PC-3 (cell line): ENCODE results near the gene CDK14. TPM values are rescaled to one million over a fixed set of nuclear protein-coding genes. Genes with fewer than 3 reads are reported as not detected.

Experiments used
- ATAC-seq: fragments of 200-7000 bp; cut with Tn5 transposase; 2 replicates; pipeline ENCODE4 v1.9.1; 2020; ENCODE audit warnings: mild to moderate bottlenecking, moderate library complexity
- BruUV-seq: library from RNA; stranded (reverse); fragments of 400-500 nt; replicated peaks from 2 replicates; lab custom pipeline; 2021; lab: Mats Ljungman, UMichigan
- CTCF ChIA-PET: fragments of 300-600 bp; sonication (Branson Sonifier 250); formaldehyde crosslinking; loops from one replicate; lab custom pipeline; 2022; ENCODE audit warnings: antibody characterized with exemption; lab: Charles Lee
- POLR2A ChIA-PET: fragments of 300-600 bp; sonication (Branson Sonifier 250); formaldehyde crosslinking; loops from one replicate; lab custom pipeline; 2022; ENCODE audit warnings: antibody characterized with exemption; ENCODE audit not compliant: unreplicated experiment; lab: Charles Lee
- DNase-seq: peaks from one replicate; pipeline ENCODE4 v3.0.0-alpha.2; 2015
- H2AFZ ChIP-seq: fragments of 300-600 bp; sonication (generic); 2 replicates; pipeline ENCODE4 v1.6.0; 2016; ENCODE audit warnings: antibody characterized with exemption, low read length
- H3F3A ChIP-seq: fragments of 300-600 bp; sonication (generic); one replicate; pipeline ENCODE4 v1.6.0; 2017; ENCODE audit warnings: antibody characterized with exemption, low read length, control low read depth, mild to moderate bottlenecking; ENCODE audit not compliant: unreplicated experiment
- H3K27ac ChIP-seq: fragments of 300-600 bp; sonication (generic); 2 replicates; pipeline ENCODE4 v1.5.1; 2016; ENCODE audit warnings: mild to moderate bottlenecking, low read length
- H3K27me3 ChIP-seq: fragments of 300-600 bp; sonication (generic); 2 replicates; pipeline ENCODE4 v1.6.1; 2016; ENCODE audit warnings: low read length, mixed read lengths
- H3K36me3 ChIP-seq: fragments of 300-600 bp; sonication (generic); 2 replicates; pipeline ENCODE4 v1.6.1; 2016; ENCODE audit warnings: low read depth, mixed run types, low read length, mixed read lengths
- H3K4me1 ChIP-seq: fragments of 300-600 bp; sonication (generic); 2 replicates; pipeline ENCODE4 v1.5.1; 2016; ENCODE audit warnings: low read length; ENCODE audit not compliant: insufficient read depth
- H3K4me2 ChIP-seq: fragments of 300-600 bp; sonication (generic); 2 replicates; pipeline ENCODE4 v1.6.0; 2016; ENCODE audit warnings: low read length
- H3K4me3 ChIP-seq: fragments of 300-600 bp; sonication (generic); 2 replicates; pipeline ENCODE4 v1.5.1; 2016; ENCODE audit warnings: mild to moderate bottlenecking, low read length, mixed read lengths
- H3K79me2 ChIP-seq: fragments of 300-600 bp; sonication (generic); 2 replicates; pipeline ENCODE4 v1.6.1; 2017; ENCODE audit warnings: low read length, mixed read lengths
- H3K9ac ChIP-seq: fragments of 300-600 bp; sonication (generic); 2 replicates; pipeline ENCODE4 v1.6.0; 2016; ENCODE audit warnings: mild to moderate bottlenecking, low read length
- H3K9me2 ChIP-seq: fragments of 300-600 bp; sonication (generic); replicated peaks from 2 replicates; pipeline ENCODE4 v1.6.1; 2016; ENCODE audit warnings: mixed run types, low read length, mixed read lengths
- H3K9me3 ChIP-seq: fragments of 300-600 bp; sonication (generic); 2 replicates; pipeline ENCODE4 v1.6.1; 2016; ENCODE audit warnings: low read length, mixed read lengths
- H4K20me1 ChIP-seq: fragments of 300-600 bp; sonication (generic); 2 replicates; pipeline ENCODE4 v1.6.1; 2016; ENCODE audit warnings: low read length, mixed read lengths
- EZH2 ChIP-seq: fragments of 300-600 bp; sonication (generic); IDR thresholded peaks from one replicate; pipeline ENCODE4 v1.6.1; 2017; ENCODE audit warnings: antibody characterized with exemption, mild to moderate bottlenecking, low read length; ENCODE audit not compliant: unreplicated experiment
- EZH2phosphoT487 ChIP-seq: fragments of 300-600 bp; sonication (generic); IDR thresholded peaks from 2 replicates; pipeline ENCODE4 v1.6.1; 2018; ENCODE audit warnings: mild to moderate bottlenecking, antibody characterized with exemption, low read length, borderline replicate concordance
- intact Hi-C: fragments of 100-400 bp; cut with micrococcal nuclease; formaldehyde crosslinking; loops from 2 replicates; pipeline ENCODE4 v1.9.0; 2023
- total RNA-seq: library from RNA; depleted of rRNA; stranded (reverse); fragments of >200 nt; gene quantifications from 2 replicates; pipeline ENCODE4 v1.2.3, GENCODE V29; 2014
- TF ChIP-seq, protein P1 (sequence below): fragments of 300-600 bp; sonication (generic); conservative IDR thresholded peaks from 2 replicates; pipeline ENCODE4 v1.5.1; 2017; ENCODE audit warnings: antibody characterized with exemption, low read depth, mild to moderate bottlenecking, low read length

CDK14 gene
- total RNA-seq, 1 experiment from 2014 or later, result 8.2 TPM

- no peak overlapping the region for H2AFZ ChIP-seq
- ChIA-PET CTCF (no interaction called here), POLR2A (no interaction called here)
- H3K4me3 ChIP-seq, result no peak overlapping the region
- no peak for ATAC-seq
- H3K9me3 ChIP-seq, result no peaks in the 10 kb centered on the region
- H3K9ac ChIP-seq, result no peak overlapping the region
- no peaks in the 10 kb centered on the region for H3K9me2 ChIP-seq
- H3K27me3 ChIP-seq, result no peaks in the 10 kb centered on the region
- DNase-seq, result no peak
- BruUV-seq, result no TSS peak
- H4K20me1 ChIP-seq, result no peaks in the 10 kb centered on the region
- intact Hi-C loops, result no loop called here
- H3K79me2 ChIP-seq, result no peaks in the 10 kb centered on the region
- H3K4me2 ChIP-seq, result no peak overlapping the region
- no peaks in the 10 kb centered on the region for H3K36me3 ChIP-seq
- H3K4me1 ChIP-seq, result no peaks in the 10 kb centered on the region
- H3K27ac ChIP-seq, result no peak overlapping the region
- no peaks in the 10 kb centered on the region for H3F3A ChIP-seq
- no peak for TF ChIP-seq EZH2
- TF ChIP-seq EZH2phosphoT487, result no peak
- TF ChIP-seq, protein P1, sequence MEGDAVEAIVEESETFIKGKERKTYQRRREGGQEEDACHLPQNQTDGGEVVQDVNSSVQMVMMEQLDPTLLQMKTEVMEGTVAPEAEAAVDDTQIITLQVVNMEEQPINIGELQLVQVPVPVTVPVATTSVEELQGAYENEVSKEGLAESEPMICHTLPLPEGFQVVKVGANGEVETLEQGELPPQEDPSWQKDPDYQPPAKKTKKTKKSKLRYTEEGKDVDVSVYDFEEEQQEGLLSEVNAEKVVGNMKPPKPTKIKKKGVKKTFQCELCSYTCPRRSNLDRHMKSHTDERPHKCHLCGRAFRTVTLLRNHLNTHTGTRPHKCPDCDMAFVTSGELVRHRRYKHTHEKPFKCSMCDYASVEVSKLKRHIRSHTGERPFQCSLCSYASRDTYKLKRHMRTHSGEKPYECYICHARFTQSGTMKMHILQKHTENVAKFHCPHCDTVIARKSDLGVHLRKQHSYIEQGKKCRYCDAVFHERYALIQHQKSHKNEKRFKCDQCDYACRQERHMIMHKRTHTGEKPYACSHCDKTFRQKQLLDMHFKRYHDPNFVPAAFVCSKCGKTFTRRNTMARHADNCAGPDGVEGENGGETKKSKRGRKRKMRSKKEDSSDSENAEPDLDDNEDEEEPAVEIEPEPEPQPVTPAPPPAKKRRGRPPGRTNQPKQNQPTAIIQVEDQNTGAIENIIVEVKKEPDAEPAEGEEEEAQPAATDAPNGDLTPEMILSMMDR, result no peak
Measured at GRCh38 chr7:91109200-91109599, 513.1 kb downstream of the CDK14 start.

DNA sequence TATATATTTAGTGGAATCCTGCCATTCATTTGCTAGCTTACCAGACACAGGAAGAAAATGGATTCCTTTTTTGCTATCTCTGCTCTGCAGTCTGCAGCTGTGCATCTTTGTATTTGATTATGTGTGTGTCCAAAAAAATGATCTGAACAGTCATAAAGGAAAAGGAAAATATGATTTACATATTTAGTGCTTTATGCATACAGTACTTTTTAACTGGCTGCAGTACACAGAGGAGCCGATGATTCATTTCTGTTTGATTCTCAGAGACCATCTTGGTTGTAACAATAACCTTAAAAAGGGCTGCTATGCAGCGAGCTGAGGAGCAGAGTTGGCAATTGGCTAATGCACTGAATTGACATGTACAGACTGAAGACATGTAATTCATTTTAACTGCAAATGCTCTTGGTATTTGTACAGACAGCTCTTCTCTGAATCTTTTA is 516.8 kb downstream of the CDK14 start:
- Histone ChIP-seq H3K79me2 (no peaks in the 10 kb centered on the region), H3K4me3 (no peak overlapping the region), H3K27me3 (no peaks in the 10 kb centered on the region), H3K9me2 (no peaks in the 10 kb centered on the region), H3K4me1 (no peaks in the 10 kb centered on the region), H3F3A (no peaks in the 10 kb centered on the region), H2AFZ (no peak overlapping the region), H4K20me1 (no peaks in the 10 kb centered on the region), H3K4me2 (no peak overlapping the region), H3K27ac (no peak overlapping the region), H3K9ac (no peak overlapping the region), H3K9me3 (no peaks in the 10 kb centered on the region), H3K36me3 (no peaks in the 10 kb centered on the region)
- ChIA-PET POLR2A (interaction anchor here (0.6 kb wide), 1 partner anchor 19 kb away, joined by 3 read pairs; no protein-coding TSS in a partner anchor), CTCF (no interaction called here)
- intact Hi-C loops, result no loop called here
- BruUV-seq, result no TSS peak
- TF ChIP-seq EZH2, result no peak
- ATAC-seq (no peak), DNase-seq (no peak)

GRCh38 chr7:91114232-91114631 is 518.1 kb downstream of the CDK14 start:
- CTCF ChIA-PET, result no interaction called here
- DNase-seq (no peak), ATAC-seq (no peak)
- intact Hi-C loops, result no loop called here
- no peaks in the 10 kb centered on the region for H4K20me1 ChIP-seq
- no peaks in the 10 kb centered on the region for H3K9me2 ChIP-seq
- H3K9me3 ChIP-seq, result no peaks in the 10 kb centered on the region
- no peak for TF ChIP-seq EZH2phosphoT487
- TF ChIP-seq EZH2, result no peak
- TF ChIP-seq, protein P1, result no peak
- no peak overlapping the region for H3K27ac ChIP-seq
- H3F3A ChIP-seq, result no peaks in the 10 kb centered on the region
- H3K4me3 ChIP-seq, result no peak overlapping the region
- H3K36me3 ChIP-seq, result no peaks in the 10 kb centered on the region
- no peak overlapping the region for H2AFZ ChIP-seq
- BruUV-seq, result no TSS peak
- POLR2A ChIA-PET, result no interaction called here
- H3K27me3 ChIP-seq, result no peaks in the 10 kb centered on the region
- H3K4me1 ChIP-seq, result no peaks in the 10 kb centered on the region
- H3K79me2 ChIP-seq, result no peaks in the 10 kb centered on the region
- no peak overlapping the region for H3K9ac ChIP-seq
- H3K4me2 ChIP-seq, result no peak overlapping the region
